GM20000 (cell line): ENCODE measurements around the gene NPPC.
"Not testable (repeated sequence)": the region's sequence is repeated elsewhere in the genome, so short reads cannot be mapped to it uniquely, and the experiment has no call there.

Source experiments
- DNase-seq: peaks from one replicate; pipeline ENCODE4 v3.0.0; 2012; ENCODE audit warnings: low spot score
- TF ChIP-seq, protein P1 (sequence below): IDR thresholded peaks from 2 replicates; pipeline ENCODE4 v1.5.1; 2012; ENCODE audit warnings: mild to moderate bottlenecking, control low read depth; ENCODE audit errors: extremely low read depth, missing control alignments

Gene NPPC

GRCh38 chr2:231910771-231911170 lies 15.4 kb downstream of the NPPC start:
- TF ChIP-seq, protein P1, sequence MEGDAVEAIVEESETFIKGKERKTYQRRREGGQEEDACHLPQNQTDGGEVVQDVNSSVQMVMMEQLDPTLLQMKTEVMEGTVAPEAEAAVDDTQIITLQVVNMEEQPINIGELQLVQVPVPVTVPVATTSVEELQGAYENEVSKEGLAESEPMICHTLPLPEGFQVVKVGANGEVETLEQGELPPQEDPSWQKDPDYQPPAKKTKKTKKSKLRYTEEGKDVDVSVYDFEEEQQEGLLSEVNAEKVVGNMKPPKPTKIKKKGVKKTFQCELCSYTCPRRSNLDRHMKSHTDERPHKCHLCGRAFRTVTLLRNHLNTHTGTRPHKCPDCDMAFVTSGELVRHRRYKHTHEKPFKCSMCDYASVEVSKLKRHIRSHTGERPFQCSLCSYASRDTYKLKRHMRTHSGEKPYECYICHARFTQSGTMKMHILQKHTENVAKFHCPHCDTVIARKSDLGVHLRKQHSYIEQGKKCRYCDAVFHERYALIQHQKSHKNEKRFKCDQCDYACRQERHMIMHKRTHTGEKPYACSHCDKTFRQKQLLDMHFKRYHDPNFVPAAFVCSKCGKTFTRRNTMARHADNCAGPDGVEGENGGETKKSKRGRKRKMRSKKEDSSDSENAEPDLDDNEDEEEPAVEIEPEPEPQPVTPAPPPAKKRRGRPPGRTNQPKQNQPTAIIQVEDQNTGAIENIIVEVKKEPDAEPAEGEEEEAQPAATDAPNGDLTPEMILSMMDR: no peak
- no peak for DNase-seq

DNA sequence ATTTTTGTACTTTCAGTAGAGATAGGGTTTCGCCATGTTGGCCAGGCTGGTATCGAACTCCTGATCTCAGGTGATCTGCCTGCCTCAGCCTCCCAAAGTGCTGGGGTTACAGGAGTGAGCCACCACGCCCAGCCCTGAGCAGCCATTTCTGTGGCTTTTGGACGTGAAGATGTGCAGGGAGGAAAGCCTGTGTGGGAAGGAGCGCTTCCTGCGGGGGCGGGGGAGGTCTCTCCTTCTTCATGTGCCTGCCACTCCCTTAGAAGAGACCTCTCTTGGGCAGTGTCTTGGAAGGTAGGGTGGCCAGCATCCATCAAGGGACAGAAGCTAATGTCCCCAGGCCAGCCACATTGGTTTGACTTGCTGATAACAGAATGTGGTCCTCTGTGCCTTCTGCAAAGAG lies 16.0 kb downstream of the NPPC start:
- DNase-seq: not testable (repeated sequence)

DNA sequence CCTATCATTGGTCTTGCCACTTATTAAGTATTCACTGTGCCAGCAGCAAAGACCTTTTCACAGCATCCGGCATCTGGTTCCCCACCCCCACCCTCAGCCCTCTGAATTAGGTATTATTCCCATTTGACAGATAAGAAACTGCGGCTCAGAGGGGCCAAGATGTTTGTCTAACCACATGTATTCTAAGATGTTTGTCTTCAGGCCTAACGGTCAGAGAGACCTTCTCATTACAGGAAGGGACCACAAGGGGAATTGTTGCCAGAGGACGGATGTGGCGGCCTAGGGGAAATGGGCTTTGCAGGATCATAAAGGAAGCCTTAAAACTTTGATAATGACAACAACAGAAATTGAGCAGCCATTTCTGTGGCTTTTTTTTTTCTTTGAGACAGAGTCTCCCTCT lies 16.6 kb downstream of the NPPC start:
- TF ChIP-seq, protein P1: no peak
- no peak for DNase-seq

GRCh38 chr2:231908584-231908983 lies 17.6 kb downstream of the NPPC start:
- TF ChIP-seq, protein P1: no peak
- no peak for DNase-seq

GRCh38 chr2:231907765-231908164 lies 18.4 kb downstream of the NPPC start:
- DNase-seq: no peak
- TF ChIP-seq, protein P1: no peak

GRCh38 chr2:231905026-231905425 lies 21.2 kb downstream of the NPPC start:
- TF ChIP-seq, protein P1: no peak
- no peak for DNase-seq

GRCh38 chr2:231904161-231904611 lies 22.0 kb downstream of the NPPC start:
- TF ChIP-seq, protein P1: no peak
- DNase-seq: no peak

- DNase-seq: no peak
- TF ChIP-seq, protein P1: no peak
These were observed 23.6 kb downstream of the NPPC start for GRCh38 chr2:231902598-231902997.
